Liver (tissue), 3 donors: Measurements from ENCODE around the gene DNAH3.

Source experiments
- CTCF ChIP-seq: fragments of 150-350 bp; IDR thresholded peaks from 2 replicates; pipeline ENCODE4 v1.5.1; 2017; ENCODE audit warnings: improper control_type of control experiment, low read depth, low read length; ENCODE audit not compliant: missing input control
- JUND ChIP-seq, 2 donors: IDR thresholded peaks; 2 replicates each; pipeline ENCODE4 v1.6.1; 2016; ENCODE audit warnings: antibody characterized with exemption in 2 of 2
- RAD21 ChIP-seq, 2 donors: IDR thresholded peaks; 2 replicates each; pipeline ENCODE4 v1.6.1; 2016; ENCODE audit warnings: antibody characterized with exemption in 2 of 2, mild to moderate bottlenecking in 2 of 2
- REST ChIP-seq: IDR thresholded peaks from 2 replicates; pipeline ENCODE4 v1.6.1; 2016; ENCODE audit warnings: antibody characterized with exemption, mild to moderate bottlenecking
- RXRA ChIP-seq, 2 donors: IDR thresholded peaks; 2 replicates each; pipeline ENCODE4 v1.6.1; 2017 to 2018; ENCODE audit warnings: antibody characterized with exemption in 2 of 2, mild to moderate bottlenecking in 1 of 2
- TAF1 ChIP-seq: conservative IDR thresholded peaks from 2 replicates; pipeline ENCODE4 v1.6.1; 2016; ENCODE audit warnings: antibody characterized with exemption, mild to moderate bottlenecking
- donor health status: healthy.
- donor health status: healthy.

GRCh38 chr16:21150375-21151001 lies at the start of gene DNAH3:
- TF ChIP-seq RAD21 (IDR thresholded peaks at IDR 0.05) = no peak
- no peak for TF ChIP-seq TAF1
- no peak for TF ChIP-seq CTCF
- TF ChIP-seq REST = no peak
- TF ChIP-seq RXRA (IDR thresholded peaks at IDR 0.05) = no peak
- no peak for TF ChIP-seq JUND (IDR thresholded peaks at IDR 0.05)
